ENCODE results near the gene CACNG6. TPM values are rescaled to one million over a fixed set of nuclear protein-coding genes. Genes with fewer than 3 reads are reported as not detected.

Gene CACNG6
- total and polyA plus RNA-seq, 2 donors (not counting 1 experiment from before 2014, with no cell fraction given) = under 0.01 TPM; not detected in 1

- Histone ChIP-seq H3K27me3 (ENCODE audit: control insufficient read depth, insufficient read depth, low read length) (no peaks in the 10 kb centered on the region), H3K4me1 (ENCODE audit: control insufficient read depth, extremely low read depth, insufficient read depth, low read length) (no peaks in the 10 kb centered on the region), H3K27ac (ENCODE audit: insufficient read depth, low read length) (no peak overlapping the region), H3K4me2 (ENCODE audit: extremely low read depth, insufficient read depth, low read length) (no peak overlapping the region), H3K79me2 (ENCODE audit: control insufficient read depth, insufficient read depth, low read length) (no peaks in the 10 kb centered on the region), H2AFZ (ENCODE audit: low read length) (no peak overlapping the region), H3K9ac (ENCODE audit: insufficient read depth, low read length) (no peak overlapping the region), H3K9me3 (ENCODE audit: control insufficient read depth, insufficient read depth, low read depth, low read length) (no peaks in the 10 kb centered on the region), H3K4me3 (replicated peaks in 1 of 4; ENCODE audit: control extremely low read depth in 1 of 4, insufficient read depth in 1 of 4, low read depth in 3 of 4, low read length in 4 of 4) (no peak overlapping the region), H3K36me3 (ENCODE audit: control insufficient read depth, insufficient read depth, low read length) (no peaks in the 10 kb centered on the region), H4K20me1 (ENCODE audit: control insufficient read depth, extremely low read depth, insufficient read depth, low read length) (no peaks in the 10 kb centered on the region)
- no peak for TF ChIP-seq CTCF (conservative IDR thresholded peaks at IDR 0.05 in 1 of 2, IDR thresholded peaks at IDR 0.05 in 1 of 2; ENCODE audit: low read depth in 1 of 2, low read length in 2 of 2)
- TF ChIP-seq EZH2 (IDR thresholded peaks at IDR 0.05; ENCODE audit: low read length, missing control alignments) = no peak
- DNase-seq (ENCODE audit: low read depth in 2 of 2) = no peak
Observed at GRCh38 chr19:53951436-53951835, 40.0 kb upstream of the CACNG6 start.

GRCh38 chr19:53951947-53952346 is 39.5 kb upstream of the CACNG6 start:
- Histone ChIP-seq H3K4me1 (ENCODE audit: control insufficient read depth, extremely low read depth, insufficient read depth, low read length) (no peaks in the 10 kb centered on the region), H3K27me3 (ENCODE audit: control insufficient read depth, insufficient read depth, low read length) (no peaks in the 10 kb centered on the region), H3K79me2 (ENCODE audit: control insufficient read depth, insufficient read depth, low read length) (no peaks in the 10 kb centered on the region), H4K20me1 (ENCODE audit: control insufficient read depth, extremely low read depth, insufficient read depth, low read length) (no peaks in the 10 kb centered on the region), H2AFZ (ENCODE audit: low read length) (no peak overlapping the region), H3K9me3 (ENCODE audit: control insufficient read depth, insufficient read depth, low read depth, low read length) (no peaks in the 10 kb centered on the region), H3K27ac (ENCODE audit: insufficient read depth, low read length) (no peak overlapping the region), H3K36me3 (ENCODE audit: control insufficient read depth, insufficient read depth, low read length) (no peaks in the 10 kb centered on the region), H3K4me2 (ENCODE audit: extremely low read depth, insufficient read depth, low read length) (no peak overlapping the region), H3K4me3 (replicated peaks in 1 of 4; ENCODE audit: control extremely low read depth in 1 of 4, insufficient read depth in 1 of 4, low read depth in 3 of 4, low read length in 4 of 4) (no peak overlapping the region), H3K9ac (ENCODE audit: insufficient read depth, low read length) (no peak overlapping the region)
- TF ChIP-seq EZH2 (IDR thresholded peaks at IDR 0.05; ENCODE audit: low read length, missing control alignments) (no peak), CTCF (conservative IDR thresholded peaks at IDR 0.05 in 1 of 2, IDR thresholded peaks at IDR 0.05 in 1 of 2; ENCODE audit: low read depth in 1 of 2, low read length in 2 of 2) (no peak)
- DNase-seq (ENCODE audit: low read depth in 2 of 2) = no peak

GRCh38 chr19:53953383-53953782 is 38.1 kb upstream of the CACNG6 start:
- H2AFZ ChIP-seq (ENCODE audit: low read length) = no peak overlapping the region
- no peak for DNase-seq (ENCODE audit: low read depth in 2 of 2)
- no peaks in the 10 kb centered on the region for H3K9me3 ChIP-seq (ENCODE audit: control insufficient read depth, insufficient read depth, low read depth, low read length)
- H3K36me3 ChIP-seq (ENCODE audit: control insufficient read depth, insufficient read depth, low read length) = no peaks in the 10 kb centered on the region
- no peak overlapping the region for H3K4me2 ChIP-seq (ENCODE audit: extremely low read depth, insufficient read depth, low read length)
- no peaks in the 10 kb centered on the region for H3K79me2 ChIP-seq (ENCODE audit: control insufficient read depth, insufficient read depth, low read length)
- no peak overlapping the region for H3K4me3 ChIP-seq (replicated peaks in 1 of 4; ENCODE audit: control extremely low read depth in 1 of 4, insufficient read depth in 1 of 4, low read depth in 3 of 4, low read length in 4 of 4)
- peaks cover 7% of the 10 kb centered on the region for H3K27me3 ChIP-seq (ENCODE audit: control insufficient read depth, insufficient read depth, low read length)
- H3K27ac ChIP-seq (ENCODE audit: insufficient read depth, low read length) = no peak overlapping the region
- TF ChIP-seq EZH2 (IDR thresholded peaks at IDR 0.05; ENCODE audit: low read length, missing control alignments) (no peak), CTCF (conservative IDR thresholded peaks at IDR 0.05 in 1 of 2, IDR thresholded peaks at IDR 0.05 in 1 of 2; ENCODE audit: low read depth in 1 of 2, low read length in 2 of 2) (no peak)
- no peaks in the 10 kb centered on the region for H4K20me1 ChIP-seq (ENCODE audit: control insufficient read depth, extremely low read depth, insufficient read depth, low read length)
- H3K9ac ChIP-seq (ENCODE audit: insufficient read depth, low read length) = no peak overlapping the region
- H3K4me1 ChIP-seq (ENCODE audit: control insufficient read depth, extremely low read depth, insufficient read depth, low read length) = no peaks in the 10 kb centered on the region
